AG04449 (cell line): ENCODE data around the gene DRC3.

ENCODE experiments used
- CTCF ChIA-PET: fragments of 350-600 bp; formaldehyde crosslinking; extraction: SDS; loops from one replicate; lab custom pipeline; 2021; ENCODE audit warnings: antibody characterized with exemption; lab: Yijun Ruan, JAX
- POLR2A ChIA-PET: fragments of 400-600, 350-600 bp; formaldehyde crosslinking; extraction: SDS; loops from one replicate; lab custom pipeline; 2020; ENCODE audit warnings: antibody characterized with exemption, inconsistent platforms; lab: Yijun Ruan, JAX
- DNase-seq: peaks from one replicate; pipeline ENCODE4 v3.0.0-alpha.2; 2010; ENCODE audit warnings: low read depth, low spot score
- H3K4me3 ChIP-seq: 2 replicates; pipeline ENCODE4 v1.5.1; 2011; ENCODE audit warnings: low read depth, mild to moderate bottlenecking, control low read depth, low read length
- CTCF ChIP-seq: IDR thresholded peaks from one replicate; pipeline ENCODE4 v1.5.1; 2011; ENCODE audit warnings: mild to moderate bottlenecking, moderate library complexity, low read length, control low read depth, inconsistent platforms; ENCODE audit not compliant: insufficient read depth; ENCODE audit errors: missing control alignments

Gene DRC3

GRCh38 chr17:17970699-17971430 lies 1.8 kb upstream of the DRC3 start:
- CTCF ChIA-PET, result interaction anchor here (0.9 to 1.7 kb wide), 5 partner anchors 11 to 64 kb away, joined by 3 to 5 read pairs (median 3); no protein-coding TSS in a partner anchor
- POLR2A ChIA-PET, result no interaction called here
- no peak for DNase-seq
- H3K4me3 ChIP-seq, result peak overlapping the region; percentile 85
- no peak for TF ChIP-seq CTCF

- CTCF ChIA-PET, result interaction anchor here (1.0 to 2.5 kb wide), 7 partner anchors 12 to 65 kb away, joined by 3 to 13 read pairs (median 5); no protein-coding TSS in a partner anchor
- no peak for TF ChIP-seq CTCF
- peak overlapping the region; percentile 85 for H3K4me3 ChIP-seq
- DNase-seq, result no peak
- POLR2A ChIA-PET, result interaction anchor here (0.6 to 1.1 kb wide), 3 partner anchors 13 to 70 kb away, joined by 3 to 7 read pairs (median 3); no protein-coding TSS in a partner anchor
Measured at GRCh38 chr17:17971431-17972125, 1.1 kb upstream of the DRC3 start.

DNA sequence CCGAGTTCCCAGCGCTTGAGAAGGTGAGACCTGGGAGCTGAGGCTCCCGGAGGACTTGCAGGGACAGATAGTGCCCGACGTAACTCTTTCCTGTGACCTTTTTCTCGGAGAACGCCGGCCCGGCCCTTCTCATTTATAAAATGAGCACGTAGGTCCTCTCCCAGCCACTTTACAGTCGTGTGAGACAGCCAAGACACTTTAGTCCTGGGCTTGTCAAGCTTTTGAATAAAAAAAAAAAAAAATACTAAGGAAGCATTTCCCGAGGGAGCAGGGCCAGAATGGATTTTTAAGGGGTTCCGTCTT lies 241 bp downstream of the DRC3 start:
- peak overlapping the region; percentile 72 for H3K4me3 ChIP-seq
- no peak for DNase-seq
- ChIA-PET POLR2A (interaction anchor here (0.6 to 1.3 kb wide), 5 partner anchors 13 to 238 kb away, joined by 3 to 7 read pairs (median 4); no protein-coding TSS in a partner anchor), CTCF (interaction anchor here (0.7 to 2.5 kb wide), 11 partner anchors 12 to 80 kb away, joined by 3 to 13 read pairs (median 4); no protein-coding TSS in a partner anchor)
- TF ChIP-seq CTCF, result no peak

GRCh38 chr17:17975436-17975835 lies 2.8 kb downstream of the DRC3 start:
- H3K4me3 ChIP-seq, result no peak overlapping the region
- ChIA-PET POLR2A (no interaction called here), CTCF (interaction anchor here (1.2 to 1.3 kb wide), 2 partner anchors 9 to 58 kb away, joined by 3 to 4 read pairs; no protein-coding TSS in a partner anchor)
- TF ChIP-seq CTCF, result no peak
- no peak for DNase-seq

DNA sequence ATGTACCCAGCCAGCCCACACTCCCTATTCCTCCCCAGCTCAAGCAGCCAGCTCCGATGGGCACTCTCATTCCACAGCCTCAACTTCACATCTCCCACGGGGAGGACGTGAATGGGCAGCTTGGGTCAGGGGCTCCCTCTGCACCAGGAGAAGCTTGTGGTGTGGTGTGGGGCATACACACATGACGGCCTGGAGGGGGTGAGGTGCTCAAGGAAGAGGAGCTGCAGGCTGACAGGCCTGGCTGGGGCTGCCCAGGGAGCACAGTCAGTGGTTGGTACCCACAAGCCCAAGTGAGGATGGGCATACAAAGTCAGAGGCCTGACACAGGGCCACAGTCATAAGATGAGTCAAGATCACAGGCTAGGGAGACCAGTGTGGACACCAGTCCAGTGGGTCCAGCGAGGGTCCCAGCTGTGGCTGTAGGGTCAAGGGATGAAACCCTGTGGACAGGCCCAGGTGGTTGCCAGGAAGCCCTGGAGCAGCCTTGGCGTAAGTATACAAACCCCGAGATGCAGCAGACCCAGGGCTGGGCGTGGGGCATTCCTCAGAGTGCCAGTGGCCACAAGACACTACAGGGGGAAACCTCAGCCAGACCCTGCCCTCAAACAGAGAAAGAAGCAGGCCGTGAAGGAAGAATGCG lies 4.4 kb downstream of the DRC3 start:
- ChIA-PET CTCF (interaction anchor here (1.3 kb wide), 2 partner anchors 18 to 56 kb away, joined by 3 read pairs; no protein-coding TSS in a partner anchor), POLR2A (no interaction called here)
- TF ChIP-seq CTCF, result no peak
- H3K4me3 ChIP-seq, result no peak overlapping the region
- DNase-seq, result no peak
